H1 (cell line): ENCODE data around the gene ZNF490. TPM values are rescaled to one million over a fixed set of nuclear protein-coding genes. Genes with fewer than 3 reads are reported as not detected.

ENCODE experiments used
- CTCF ChIA-PET: fragments of 300-600 bp; sonication (Branson Sonifier 250); formaldehyde crosslinking; loops from one replicate; lab custom pipeline; 2021; ENCODE audit not compliant: partially characterized antibody; lab: Charles Lee
- POLR2A ChIA-PET: fragments of 300-600 bp; sonication (Branson Sonifier 250); formaldehyde crosslinking; loops from one replicate; lab custom pipeline; 2021; ENCODE audit warnings: inconsistent platforms; ENCODE audit not compliant: partially characterized antibody; lab: Charles Lee
- DNase-seq, 2 experiments: peaks; one replicate each; pipeline versions ENCODE4 v3.0.0 to v3.0.0-alpha.2; 2010 to 2022; ENCODE audit warnings: low spot score in 2 of 2, low read depth in 1 of 2, mixed read lengths in 1 of 2
- FAIRE-seq: peaks from 2 replicates; lab custom pipeline; 2011; peaks lifted over from hg19 to GRCh38; lab: Jason Lieb, UNC
- H2AFZ ChIP-seq: 2 replicates; pipeline ENCODE4 v1.8.1; 2012; ENCODE audit warnings: low read length, inconsistent platforms
- H2AK5ac ChIP-seq: 2 replicates; pipeline ENCODE4 v1.6.1; 2013; ENCODE audit warnings: low read depth, low read length
- H2BK120ac ChIP-seq: replicated peaks from 2 replicates; pipeline ENCODE3; 2013; ENCODE audit warnings: low read depth, low read length, inconsistent platforms
- H2BK12ac ChIP-seq: 2 replicates; pipeline ENCODE4 v1.6.1; 2013; ENCODE audit warnings: low read depth, low read length
- H2BK15ac ChIP-seq: 2 replicates; pipeline ENCODE4 v1.6.1; 2013; ENCODE audit warnings: low read length
- H2BK20ac ChIP-seq: 2 replicates; pipeline ENCODE4 v1.6.1; 2013; ENCODE audit warnings: low read length
- H2BK5ac ChIP-seq: 2 replicates; pipeline ENCODE4 v1.6.1; 2013; ENCODE audit warnings: low read depth, low read length
- H3K14ac ChIP-seq: 2 replicates; pipeline ENCODE4 v1.6.1; 2013; ENCODE audit warnings: inconsistent platforms; ENCODE audit not compliant: insufficient read length
- H3K18ac ChIP-seq: 2 replicates; pipeline ENCODE4 v1.6.1; 2013; ENCODE audit warnings: low read length; ENCODE audit errors: extremely low read depth
- H3K23ac ChIP-seq: 2 replicates; pipeline ENCODE4 v1.6.1; 2013; ENCODE audit warnings: inconsistent platforms; ENCODE audit not compliant: insufficient read length
- H3K23me2 ChIP-seq: 2 replicates; pipeline ENCODE4 v1.6.1; 2013; ENCODE audit warnings: low read depth, low read length
- H3K27ac ChIP-seq: 2 replicates; pipeline ENCODE4 v1.6.1; 2011; ENCODE audit warnings: low read depth, low read length, inconsistent platforms
- H3K27me3 ChIP-seq, 4 experiments: replicated peaks in 1 of 4; 1 replicate in 1 of 4; 2 replicates in 3 of 4; pipeline versions ENCODE4 v1.6.1 to v1.8.1; 2011 to 2013; ENCODE audit warnings: low read length in 3 of 4, mild to moderate bottlenecking in 3 of 4, inconsistent platforms in 2 of 4, mixed read lengths in 2 of 4, moderate library complexity in 1 of 4; ENCODE audit not compliant: control insufficient read depth in 3 of 4, insufficient read depth in 3 of 4; ENCODE audit errors: extremely low read depth in 1 of 4
- H3K36me3 ChIP-seq, 4 experiments: 2 replicates each; pipeline versions ENCODE4 v1.6.1 to v1.8.1; 2011 to 2013; ENCODE audit warnings: mild to moderate bottlenecking in 4 of 4, low read length in 3 of 4, moderate library complexity in 2 of 4, control low read depth in 1 of 4, inconsistent platforms in 1 of 4; ENCODE audit not compliant: insufficient read depth in 4 of 4, control insufficient read depth in 2 of 4
- H3K4ac ChIP-seq: replicated peaks from 2 replicates; pipeline ENCODE3; 2013; ENCODE audit warnings: low read length, low read depth, mixed read lengths, inconsistent platforms; ENCODE audit not compliant: insufficient read length
- H3K4me1 ChIP-seq, 4 experiments: replicated peaks in 1 of 4; 1 replicate in 1 of 4; 2 replicates in 3 of 4; pipeline versions ENCODE4 v1.6.1 to v1.8.1; 2011 to 2013; ENCODE audit warnings: low read length in 3 of 4, inconsistent platforms in 2 of 4, mixed read lengths in 1 of 4; ENCODE audit not compliant: insufficient read depth in 4 of 4, control insufficient read depth in 3 of 4
- H3K4me2 ChIP-seq, 2 experiments: 2 replicates each; pipeline versions ENCODE4 v1.6.1 to v1.8.1; 2011 to 2013; ENCODE audit warnings: low read depth in 2 of 2, low read length in 2 of 2, control low read depth in 1 of 2, inconsistent platforms in 1 of 2, mild to moderate bottlenecking in 1 of 2; ENCODE audit not compliant: insufficient read depth in 1 of 2
- H3K4me3 ChIP-seq, 4 experiments: fragments of 200-600, 300-600 bp in 1 of 4; sonication (generic), shearing (Covaris generic), sonication (Bioruptor Twin) in 1 of 4; 2 replicates each; pipeline versions ENCODE4 v1.5.1 to v1.8.1; 2011 to 2016; ENCODE audit warnings: low read length in 4 of 4, low read depth in 3 of 4, control low read depth in 2 of 4, inconsistent platforms in 2 of 4, mild to moderate bottlenecking in 2 of 4, mixed read lengths in 1 of 4, moderate library complexity in 1 of 4; ENCODE audit not compliant: insufficient read depth in 2 of 4; ENCODE audit errors: extremely low read depth in 1 of 4
- H3K56ac ChIP-seq: replicated peaks from 2 replicates; pipeline ENCODE3; 2013; ENCODE audit warnings: low read depth, mild to moderate bottlenecking, mixed read lengths, low read length, inconsistent platforms; ENCODE audit not compliant: insufficient read length
- H3K79me1 ChIP-seq: 2 replicates; pipeline ENCODE4 v1.6.1; 2013; ENCODE audit warnings: low read depth, low read length, control low read depth
- H3K79me2 ChIP-seq, 2 experiments: 2 replicates each; pipeline versions ENCODE4 v1.6.1 to v1.8.1; 2012 to 2013; ENCODE audit warnings: low read length in 2 of 2, mild to moderate bottlenecking in 2 of 2, inconsistent platforms in 1 of 2; ENCODE audit not compliant: insufficient read depth in 2 of 2, control insufficient read depth in 1 of 2
- H3K9ac ChIP-seq, 4 experiments: replicated peaks in 1 of 4; 1 replicate in 1 of 4; 2 replicates in 3 of 4; pipeline versions ENCODE4 v1.6.1 to v1.8.1; 2011 to 2013; ENCODE audit warnings: low read depth in 3 of 4, low read length in 3 of 4, control low read depth in 2 of 4, mild to moderate bottlenecking in 2 of 4, moderate library complexity in 2 of 4, inconsistent platforms in 1 of 4; ENCODE audit errors: extremely low read depth in 1 of 4
- H3K9me3 ChIP-seq, 2 experiments: 2 replicates each; pipeline versions ENCODE4 v1.6.1 to v1.8.1; 2012 to 2013; ENCODE audit warnings: mild to moderate bottlenecking in 2 of 2, moderate library complexity in 2 of 2, control low read depth in 1 of 2, inconsistent platforms in 1 of 2, low read depth in 1 of 2, low read length in 1 of 2, mixed read lengths in 1 of 2; ENCODE audit not compliant: insufficient read depth in 2 of 2
- H4K20me1 ChIP-seq, 2 experiments: replicated peaks in 1 of 2; 2 replicates each; pipeline versions ENCODE3 to v1.8.1; 2011 to 2013; ENCODE audit warnings: inconsistent platforms in 2 of 2, low read length in 2 of 2, mild to moderate bottlenecking in 1 of 2; ENCODE audit not compliant: insufficient read depth in 2 of 2, control insufficient read depth in 1 of 2
- H4K5ac ChIP-seq: 2 replicates; pipeline ENCODE4 v1.6.1; 2013; ENCODE audit warnings: low read length, low read depth, mixed read lengths, inconsistent platforms; ENCODE audit not compliant: insufficient read length
- H4K8ac ChIP-seq: 2 replicates; pipeline ENCODE4 v1.8.0; 2013; ENCODE audit warnings: mild to moderate bottlenecking, moderate library complexity, low read length, inconsistent platforms; ENCODE audit not compliant: insufficient read depth; ENCODE audit errors: extremely low read depth
- H4K91ac ChIP-seq: replicated peaks from 2 replicates; pipeline ENCODE3; 2013; ENCODE audit warnings: low read length, mixed read lengths, inconsistent platforms; ENCODE audit not compliant: insufficient read length
- CHD1 ChIP-seq: IDR thresholded peaks from 2 replicates; pipeline ENCODE4 v1.6.1; 2012; ENCODE audit warnings: low read depth, low read length, improper control_type of control experiment
- EP300 ChIP-seq, 2 experiments: IDR thresholded peaks; 1 replicate in 1 of 2; 2 replicates in 1 of 2; pipeline ENCODE4 v1.6.1; 2011 to 2012; ENCODE audit warnings: low read depth in 2 of 2, low read length in 2 of 2, mild to moderate bottlenecking in 2 of 2, borderline replicate concordance in 1 of 2, inconsistent platforms in 1 of 2, moderate library complexity in 1 of 2
- FOSL1 ChIP-seq: IDR thresholded peaks from 2 replicates; pipeline ENCODE4 v1.6.1; 2011; ENCODE audit warnings: mild to moderate bottlenecking, low read depth, low read length, moderate library complexity; ENCODE audit not compliant: insufficient read depth
- KDM5A ChIP-seq: fragments of 200-600 bp; IDR thresholded peaks from 2 replicates; pipeline ENCODE4 v1.7.1; 2012; ENCODE audit warnings: mild to moderate bottlenecking, low read length, inconsistent platforms, mixed read lengths
- NRF1 ChIP-seq: IDR thresholded peaks from 2 replicates; pipeline ENCODE4 v1.6.1; 2011; ENCODE audit warnings: mild to moderate bottlenecking, low read depth, low read length, improper control_type of control experiment
- RBBP5 ChIP-seq: IDR thresholded peaks from 2 replicates; pipeline ENCODE4 v1.7.1; 2012; ENCODE audit warnings: low read depth, mild to moderate bottlenecking, inconsistent platforms, low read length, moderate library complexity, borderline replicate concordance
- SAP30 ChIP-seq: fragments of 300-600 bp; sonication (generic); IDR thresholded peaks from 2 replicates; pipeline ENCODE4 v1.7.1; 2012; ENCODE audit warnings: low read length, moderate library complexity, mild to moderate bottlenecking, inconsistent platforms; ENCODE audit not compliant: insufficient read depth, insufficient replicate concordance
- SIRT6 ChIP-seq: IDR thresholded peaks from one replicate; pipeline ENCODE4 v1.7.1; 2012; ENCODE audit warnings: low read length, inconsistent platforms
- SP4 ChIP-seq: IDR thresholded peaks from 2 replicates; pipeline ENCODE4 v1.6.1; 2012; ENCODE audit warnings: low read length, inconsistent platforms
- TBP ChIP-seq: IDR thresholded peaks from 2 replicates; pipeline ENCODE4 v1.6.1; 2011; ENCODE audit warnings: low read depth, low read length, improper control_type of control experiment
- WGBS, 2 experiments: shearing (Covaris generic) in 1 of 2; methylation state at CpG; one replicate each; pipeline versions ENCODE4 v1.1.6 to v1.1.7; 2013 to 2015; ENCODE audit warnings: low lambda C conversion rate in 2 of 2, mixed read lengths in 2 of 2, inconsistent platforms in 1 of 2, low coverage in 1 of 2, missing lambda C conversion rate in 1 of 2; ENCODE audit not compliant: insufficient replicate concordance in 2 of 2, insufficient coverage in 1 of 2, insufficient read length in 1 of 2; ENCODE audit errors: extremely low coverage in 1 of 2, missing lambda C conversion rate in 1 of 2; 5-methylcytosine and 5-hydroxymethylcytosine counted together
- polyA plus RNA-seq, 7 experiments: library from polyadenylated mRNA; depleted of rRNA in 3 of 7; stranded (reverse) in 5 of 7; unstranded in 2 of 7; fragments of >200 nt in 5 of 7; fragments of 200-250 nt in 2 of 7; gene quantifications; 1 replicate in 5 of 7; 2 replicates in 1 of 7; 4 replicates in 1 of 7; pipeline versions ENCODE4 v1.2.1 to v1.2.3, GENCODE V29; 2011 to 2013; ENCODE audit warnings: missing spikeins in 2 of 7, mixed read lengths in 2 of 7
- total RNA-seq: library from RNA; stranded (reverse); fragmentation: NEBNext Ultra II Directional; extraction: Animal tissue kit (Norgen Biotek cat#: 25700); gene quantifications from 2 replicates; pipeline ENCODE4 v1.2.1, GENCODE V29; 2021
- TF ChIP-seq, protein P1 (sequence below): IDR thresholded peaks from 2 replicates; pipeline ENCODE4 v1.6.1; 2012; ENCODE audit warnings: inconsistent platforms

Gene ZNF490
- total and polyA plus RNA-seq, 2 of the 8 experiments (the other 6 are each of a cell fraction or from before 2014, with no cell fraction given): 1.7 to 9.0 TPM

DNA sequence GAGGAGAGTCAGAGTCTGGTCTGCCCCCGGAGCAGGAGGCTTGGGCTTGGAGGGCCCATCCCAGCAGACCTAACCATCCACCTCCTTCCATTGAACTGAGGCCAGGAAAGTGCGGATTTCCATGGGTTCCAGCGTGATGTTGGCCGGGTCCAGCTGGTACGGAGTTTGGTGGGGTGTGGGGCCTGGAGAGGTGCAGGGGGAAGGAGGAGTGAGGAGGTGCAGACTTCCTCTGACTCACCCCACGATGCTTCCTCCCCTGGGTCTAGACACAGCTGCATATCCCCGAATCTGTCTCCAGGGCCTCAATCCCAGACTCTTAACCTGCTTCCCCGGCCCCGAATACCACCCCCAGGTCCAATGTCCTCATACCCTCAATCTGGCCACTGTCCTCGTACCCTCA lies 35.9 kb upstream of the ZNF490 start:
- TF ChIP-seq NRF1: no peak
- no peak for TF ChIP-seq SP4
- no peak for TF ChIP-seq FOSL1
- TF ChIP-seq SAP30: no peak
- TF ChIP-seq, protein P1, sequence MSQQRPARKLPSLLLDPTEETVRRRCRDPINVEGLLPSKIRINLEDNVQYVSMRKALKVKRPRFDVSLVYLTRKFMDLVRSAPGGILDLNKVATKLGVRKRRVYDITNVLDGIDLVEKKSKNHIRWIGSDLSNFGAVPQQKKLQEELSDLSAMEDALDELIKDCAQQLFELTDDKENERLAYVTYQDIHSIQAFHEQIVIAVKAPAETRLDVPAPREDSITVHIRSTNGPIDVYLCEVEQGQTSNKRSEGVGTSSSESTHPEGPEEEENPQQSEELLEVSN: no peak
- no peak for TF ChIP-seq TBP
- TF ChIP-seq RBBP5: no peak
- no peak for TF ChIP-seq SIRT6
- TF ChIP-seq EP300 (IDR thresholded peaks at IDR 0.05; ENCODE audit: borderline replicate concordance in 1 of 2, low read depth in 2 of 2, low read length in 2 of 2): no peak
- TF ChIP-seq CHD1: no peak
- no peak for TF ChIP-seq KDM5A
- TF ChIP-seq, all 59 proteins: peak for 0
- H2BK120ac ChIP-seq: no peak overlapping the region
- H3K56ac ChIP-seq: no peak overlapping the region
- no peak overlapping the region for H3K23ac ChIP-seq
- H3K79me2 ChIP-seq: no peaks in the 10 kb centered on the region
- no peak for DNase-seq
- H3K4me2 ChIP-seq: no peak overlapping the region
- H4K5ac ChIP-seq: no peak overlapping the region
- H4K8ac ChIP-seq: no peak overlapping the region
- H2BK20ac ChIP-seq: no peak overlapping the region
- CTCF ChIA-PET: interaction anchor here (1.2 to 1.3 kb wide), 2 partner anchors 10 to 13 kb away, joined by 5 to 6 read pairs; no protein-coding TSS in a partner anchor
- no peaks in the 10 kb centered on the region for H3K23me2 ChIP-seq
- no peak overlapping the region for H3K9ac ChIP-seq
- H2AFZ ChIP-seq: no peak overlapping the region
- peaks cover 0 to 3% (median 0%) of the 10 kb centered on the region in 4 experiments; a peak in 1 of 8 replicates for H3K36me3 ChIP-seq
- no peaks in the 10 kb centered on the region for H3K4me1 ChIP-seq
- POLR2A ChIA-PET: interaction anchor here (1.3 kb wide), 1 partner anchor 36 kb away, joined by 8 read pairs; the partner anchor contains the start of genes ZNF490 and ZNF791
- no peak overlapping the region for H4K91ac ChIP-seq
- no peak overlapping the region for H3K4me3 ChIP-seq
- no peak overlapping the region for H3K27ac ChIP-seq
- no peak overlapping the region for H3K18ac ChIP-seq
- H2BK5ac ChIP-seq: no peak overlapping the region
- H2AK5ac ChIP-seq: no peak overlapping the region
- H3K4ac ChIP-seq: no peak overlapping the region
- H3K27me3 ChIP-seq: no peaks in the 10 kb centered on the region
- no peaks in the 10 kb centered on the region for H4K20me1 ChIP-seq
- no peak overlapping the region for H3K14ac ChIP-seq
- H2BK12ac ChIP-seq: no peak overlapping the region
- WGBS, 2 experiments: 89% methylated on average over 10 of the region's 10 CpGs; no CpG with 5 or more reads in 1 of the 2 experiments
- no peaks in the 10 kb centered on the region for H3K79me1 ChIP-seq
- H3K9me3 ChIP-seq: peaks cover 0 to 4% of the 10 kb centered on the region in 2 experiments; a peak in 1 of 4 replicates
- no peak for FAIRE-seq
- H2BK15ac ChIP-seq: no peak overlapping the region
